AG20443 (cell line): ENCODE data around the gene CLASRP.
A peak's percentile ranks its signal among the peaks of the same experiment; 100 is the strongest.
"Not testable (repeated sequence)": the region's sequence is repeated elsewhere in the genome, so short reads cannot be mapped to it uniquely, and the experiment has no call there.

Source experiments
- DNase-seq: peaks from one replicate; pipeline ENCODE4 v3.0.0; 2012; ENCODE audit warnings: low spot score, mixed read lengths

CLASRP gene, protein sequence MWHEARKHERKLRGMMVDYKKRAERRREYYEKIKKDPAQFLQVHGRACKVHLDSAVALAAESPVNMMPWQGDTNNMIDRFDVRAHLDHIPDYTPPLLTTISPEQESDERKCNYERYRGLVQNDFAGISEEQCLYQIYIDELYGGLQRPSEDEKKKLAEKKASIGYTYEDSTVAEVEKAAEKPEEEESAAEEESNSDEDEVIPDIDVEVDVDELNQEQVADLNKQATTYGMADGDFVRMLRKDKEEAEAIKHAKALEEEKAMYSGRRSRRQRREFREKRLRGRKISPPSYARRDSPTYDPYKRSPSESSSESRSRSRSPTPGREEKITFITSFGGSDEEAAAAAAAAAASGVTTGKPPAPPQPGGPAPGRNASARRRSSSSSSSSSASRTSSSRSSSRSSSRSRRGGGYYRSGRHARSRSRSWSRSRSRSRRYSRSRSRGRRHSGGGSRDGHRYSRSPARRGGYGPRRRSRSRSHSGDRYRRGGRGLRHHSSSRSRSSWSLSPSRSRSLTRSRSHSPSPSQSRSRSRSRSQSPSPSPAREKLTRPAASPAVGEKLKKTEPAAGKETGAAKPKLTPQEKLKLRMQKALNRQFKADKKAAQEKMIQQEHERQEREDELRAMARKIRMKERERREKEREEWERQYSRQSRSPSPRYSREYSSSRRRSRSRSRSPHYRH

DNA sequence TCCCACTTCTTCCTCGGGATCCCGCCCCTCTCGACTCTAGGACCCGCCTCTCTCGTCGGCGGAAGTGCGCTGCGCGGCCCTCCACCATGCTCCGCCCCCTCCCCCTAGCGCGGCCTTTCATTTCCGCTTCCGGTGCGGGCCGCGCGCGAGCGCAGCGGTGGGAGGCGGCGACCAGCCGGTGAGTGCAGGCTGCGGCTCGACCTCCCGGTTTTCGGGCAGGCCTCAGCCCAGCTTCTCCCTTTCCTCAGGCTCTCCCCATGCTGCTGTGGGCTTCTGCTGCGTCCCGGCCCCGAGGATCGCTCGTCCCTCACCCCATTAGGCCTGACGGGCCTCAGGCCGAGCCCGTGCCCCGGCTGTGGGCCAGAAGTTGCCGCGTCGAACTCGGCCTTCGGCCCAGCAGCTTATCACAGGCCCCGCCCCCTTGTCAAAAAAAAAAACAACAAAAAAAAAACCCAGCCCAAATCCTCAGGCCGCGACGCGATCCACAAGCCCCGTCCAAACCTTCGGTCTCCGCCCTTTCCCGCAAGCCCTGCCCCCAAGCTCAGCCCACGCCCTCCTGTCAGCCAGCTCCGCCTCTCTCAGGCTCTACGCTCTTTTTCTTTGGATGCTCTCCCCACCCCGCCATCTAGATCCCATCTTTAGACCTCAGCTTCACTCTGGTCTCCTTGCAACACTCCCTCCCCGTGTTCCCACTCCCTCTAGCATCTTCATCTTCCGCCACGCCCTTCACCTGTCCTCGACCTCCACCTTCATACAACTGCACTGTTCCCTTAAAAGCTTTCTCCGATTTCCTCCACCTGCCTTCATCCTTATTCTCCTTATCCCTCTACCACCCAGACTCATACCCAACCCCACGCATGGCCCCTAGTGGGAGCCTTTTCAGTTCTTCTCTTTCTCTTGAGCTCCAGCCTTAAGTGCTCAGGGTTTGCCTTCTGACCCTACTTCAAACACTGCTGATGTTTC lies at the start of gene CLASRP:
TSS of gene CLASRP (plus strand) at position 115 of the 963 bp plus-strand sequence. CDS start 1,168 bp downstream, outside the sequence.
- peak; percentile 97 for DNase-seq

DNA sequence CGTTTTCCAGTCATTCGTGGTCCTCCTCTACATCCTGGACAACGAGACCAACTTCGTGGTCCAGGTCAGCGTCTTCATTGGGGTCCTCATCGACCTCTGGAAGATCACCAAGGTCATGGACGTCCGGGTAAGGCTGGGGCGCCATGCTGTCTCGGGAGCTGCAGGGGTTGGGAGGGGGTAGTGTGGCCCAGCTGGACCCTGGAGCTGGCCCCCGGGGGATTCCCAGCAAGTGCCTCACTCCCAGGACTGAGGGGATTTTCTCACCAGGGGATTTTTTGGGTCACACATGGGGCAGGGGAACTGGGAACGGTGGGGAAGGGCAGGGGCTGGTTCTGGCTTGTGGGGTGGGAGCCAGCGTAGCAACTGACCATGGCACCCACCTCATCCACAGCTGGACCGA lies 48.4 kb upstream of the CLASRP start:
- no peak for DNase-seq

DNA sequence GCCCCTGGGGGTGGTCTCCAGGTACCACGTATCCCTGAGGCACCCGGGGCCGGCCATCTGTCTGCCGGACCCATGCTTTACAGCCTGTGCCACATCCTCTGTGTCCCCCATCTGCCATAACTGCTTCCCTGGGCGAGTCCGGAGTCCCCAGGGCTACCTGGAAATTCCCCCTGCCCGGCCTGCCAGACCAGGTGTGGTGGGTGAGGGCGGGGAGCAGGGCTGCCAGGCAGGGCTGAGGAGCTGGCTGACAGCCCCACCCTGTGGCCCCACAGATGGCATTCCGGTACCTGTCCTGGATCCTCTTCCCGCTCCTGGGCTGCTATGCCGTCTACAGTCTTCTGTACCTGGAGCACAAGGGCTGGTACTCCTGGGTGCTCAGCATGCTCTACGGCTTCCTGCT lies 47.9 kb upstream of the CLASRP start:
- DNase-seq, result no peak

DNA sequence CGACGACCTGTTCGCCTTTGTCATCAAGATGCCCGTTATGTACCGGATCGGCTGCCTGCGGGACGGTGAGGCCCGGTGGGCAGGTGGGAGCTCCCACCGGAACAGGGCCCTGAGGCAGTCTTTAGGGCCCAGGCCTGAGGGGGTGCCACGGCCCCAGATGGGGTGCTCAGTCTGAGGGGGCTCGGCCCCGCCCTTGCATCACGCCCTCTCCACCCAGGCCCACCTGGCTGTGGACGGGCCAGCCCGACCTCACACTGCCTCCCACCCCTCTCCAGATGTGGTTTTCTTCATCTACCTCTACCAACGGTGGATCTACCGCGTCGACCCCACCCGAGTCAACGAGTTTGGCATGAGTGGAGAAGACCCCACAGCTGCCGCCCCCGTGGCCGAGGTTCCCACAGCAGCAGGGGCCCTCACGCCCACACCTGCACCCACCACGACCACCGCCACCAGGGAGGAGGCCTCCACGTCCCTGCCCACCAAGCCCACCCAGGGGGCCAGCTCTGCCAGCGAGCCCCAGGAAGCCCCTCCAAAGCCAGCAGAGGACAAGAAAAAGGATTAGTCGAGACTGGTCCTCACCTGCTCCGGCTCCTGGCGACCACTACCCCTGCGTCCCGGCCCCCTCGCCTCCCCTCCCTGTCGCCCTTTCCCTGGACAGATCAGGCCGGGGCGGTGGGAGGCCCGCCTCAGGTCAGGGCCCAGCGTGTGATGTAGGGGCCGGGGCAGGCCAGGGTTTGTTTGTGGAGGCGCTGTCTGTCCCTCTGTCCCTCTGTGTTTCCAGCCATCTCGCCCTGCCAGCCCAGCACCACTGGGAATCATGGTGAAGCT lies 46.3 kb upstream of the CLASRP start:
- no peak for DNase-seq

DNA sequence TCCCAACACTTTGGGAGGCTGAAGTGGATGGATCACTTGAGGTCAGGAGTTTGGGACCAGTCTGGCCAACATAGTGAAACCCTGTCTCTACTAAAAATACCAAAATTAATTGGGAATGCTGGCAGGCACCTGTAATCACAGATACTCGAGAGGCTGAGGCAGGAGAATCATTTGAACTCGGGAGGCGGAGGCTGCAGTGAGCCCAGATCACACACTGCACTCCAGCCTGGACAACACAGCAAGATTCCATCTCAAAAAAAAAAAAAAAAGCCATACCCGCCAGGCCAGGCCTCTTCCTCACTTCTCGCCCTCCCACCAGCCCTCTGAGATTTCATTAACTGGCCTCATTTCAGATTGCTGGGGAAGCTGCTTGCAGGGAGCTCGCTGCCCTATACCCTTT lies 45.3 kb upstream of the CLASRP start:
- DNase-seq, result no peak

- no peak for DNase-seq
Measured at GRCh38 chr19:44993926-44994537, 44.8 kb upstream of the CLASRP start.

GRCh38 chr19:44998025-44998424 lies 40.8 kb upstream of the CLASRP start:
- DNase-seq, result no peak

DNA sequence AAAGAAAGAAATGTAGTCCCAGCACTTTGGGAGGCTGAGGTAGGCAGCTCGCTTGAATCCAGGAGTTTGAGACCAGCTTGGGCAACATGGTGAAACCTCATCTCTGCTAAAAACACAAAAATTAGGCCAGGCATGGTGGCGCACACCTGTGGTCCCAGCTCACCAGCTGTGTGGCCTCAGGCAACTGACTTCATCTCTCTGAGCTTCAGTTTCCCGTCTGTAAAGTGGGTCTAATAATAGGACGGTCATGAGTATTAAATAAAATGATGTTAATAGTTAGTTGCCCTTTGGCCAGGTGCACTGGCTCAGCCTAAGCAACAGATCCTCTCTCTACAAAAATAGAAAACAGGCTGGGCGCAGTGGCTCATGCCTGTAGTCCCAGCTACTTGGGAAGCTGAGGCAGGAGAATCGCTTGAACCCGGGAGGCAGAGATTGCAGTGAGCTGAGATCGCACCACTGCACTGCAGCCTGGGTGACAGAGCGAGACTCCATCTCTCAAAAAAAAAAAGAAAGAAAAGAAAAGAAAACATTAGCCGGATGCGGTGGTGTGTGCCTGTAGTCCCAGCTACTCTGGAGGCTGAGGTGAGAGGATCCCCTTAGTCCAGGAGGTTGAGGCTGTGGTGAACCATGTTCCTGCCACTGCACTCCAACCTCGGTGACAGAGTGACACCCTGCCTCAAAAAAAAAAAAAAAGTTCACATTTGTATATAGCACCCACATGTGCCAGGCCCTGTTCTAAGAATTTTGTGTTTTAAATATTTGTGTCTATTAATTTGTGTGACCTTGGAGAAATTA lies 39.5 kb upstream of the CLASRP start:
- not testable (repeated sequence) for DNase-seq

GRCh38 chr19:45000665-45001064 lies 38.2 kb upstream of the CLASRP start:
- not testable (repeated sequence) for DNase-seq

GRCh38 chr19:45001087-45001739 lies 37.6 kb upstream of the CLASRP start, which contains the start of gene RELB:
Gene RELB, plus strand, starts transcription at chr19:45001464. Its CDS starts 116 bp downstream, at chr19:45001580.
- DNase-seq, result peak; percentile 100

- DNase-seq, result no peak
Measured at GRCh38 chr19:45003485-45003884, 35.4 kb upstream of the CLASRP start.

DNA sequence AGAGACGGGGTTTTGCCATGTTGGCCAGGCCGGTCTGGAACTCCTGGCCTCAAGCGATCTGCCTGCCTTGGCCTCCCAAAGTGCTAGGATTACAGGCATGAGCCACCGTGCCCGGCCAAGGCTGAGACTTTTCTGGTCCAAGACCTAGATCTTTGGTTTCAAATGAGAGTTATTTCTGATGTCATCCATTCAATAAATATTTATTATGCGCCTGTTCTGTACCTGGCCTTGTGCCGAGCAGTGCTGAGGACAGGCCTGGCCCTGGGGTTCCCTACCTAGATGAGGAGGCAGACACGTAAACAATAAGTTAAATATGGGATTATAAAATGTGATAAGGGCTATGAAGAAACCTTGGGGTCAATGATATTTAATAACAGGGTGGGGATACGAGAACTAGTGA lies 33.1 kb upstream of the CLASRP start:
- no peak for DNase-seq

GRCh38 chr19:45008552-45008951 lies 30.3 kb upstream of the CLASRP start:
- DNase-seq, result no peak

DNA sequence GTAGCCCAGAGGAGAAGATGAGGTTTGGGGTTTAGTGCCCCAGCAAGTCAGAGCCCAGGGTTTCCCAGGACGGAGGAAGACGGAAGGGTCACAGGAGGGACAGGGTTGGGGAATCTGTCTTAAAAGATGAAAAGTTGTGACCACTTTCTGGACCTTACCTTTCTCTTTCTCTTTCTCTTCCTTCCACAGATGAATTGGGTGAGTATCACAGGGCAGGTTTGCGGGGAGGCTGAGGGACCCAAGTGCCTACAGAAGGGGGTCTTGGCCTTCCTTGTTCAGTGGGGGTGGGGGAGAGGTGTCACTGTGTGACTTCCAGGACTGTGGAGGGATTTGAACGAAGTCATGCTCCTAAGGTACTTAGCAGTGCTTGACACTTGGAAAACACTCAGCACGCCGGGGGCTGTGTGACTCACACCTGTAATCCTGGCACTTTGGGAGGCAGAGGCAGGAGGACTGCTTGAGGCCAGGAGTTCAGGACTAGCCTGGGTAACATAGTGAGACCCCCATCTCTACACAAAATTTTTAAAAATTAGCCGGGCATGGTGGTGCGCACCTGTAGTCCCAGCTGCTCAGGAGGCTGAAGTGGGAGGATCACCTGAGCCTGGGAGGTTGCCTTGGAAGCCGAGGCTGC lies 29.1 kb upstream of the CLASRP start:
- no peak for DNase-seq

GRCh38 chr19:45010306-45010705 lies 28.5 kb upstream of the CLASRP start:
- no peak for DNase-seq

- DNase-seq, result no peak
Measured at GRCh38 chr19:45011959-45012358, 26.9 kb upstream of the CLASRP start.

DNA sequence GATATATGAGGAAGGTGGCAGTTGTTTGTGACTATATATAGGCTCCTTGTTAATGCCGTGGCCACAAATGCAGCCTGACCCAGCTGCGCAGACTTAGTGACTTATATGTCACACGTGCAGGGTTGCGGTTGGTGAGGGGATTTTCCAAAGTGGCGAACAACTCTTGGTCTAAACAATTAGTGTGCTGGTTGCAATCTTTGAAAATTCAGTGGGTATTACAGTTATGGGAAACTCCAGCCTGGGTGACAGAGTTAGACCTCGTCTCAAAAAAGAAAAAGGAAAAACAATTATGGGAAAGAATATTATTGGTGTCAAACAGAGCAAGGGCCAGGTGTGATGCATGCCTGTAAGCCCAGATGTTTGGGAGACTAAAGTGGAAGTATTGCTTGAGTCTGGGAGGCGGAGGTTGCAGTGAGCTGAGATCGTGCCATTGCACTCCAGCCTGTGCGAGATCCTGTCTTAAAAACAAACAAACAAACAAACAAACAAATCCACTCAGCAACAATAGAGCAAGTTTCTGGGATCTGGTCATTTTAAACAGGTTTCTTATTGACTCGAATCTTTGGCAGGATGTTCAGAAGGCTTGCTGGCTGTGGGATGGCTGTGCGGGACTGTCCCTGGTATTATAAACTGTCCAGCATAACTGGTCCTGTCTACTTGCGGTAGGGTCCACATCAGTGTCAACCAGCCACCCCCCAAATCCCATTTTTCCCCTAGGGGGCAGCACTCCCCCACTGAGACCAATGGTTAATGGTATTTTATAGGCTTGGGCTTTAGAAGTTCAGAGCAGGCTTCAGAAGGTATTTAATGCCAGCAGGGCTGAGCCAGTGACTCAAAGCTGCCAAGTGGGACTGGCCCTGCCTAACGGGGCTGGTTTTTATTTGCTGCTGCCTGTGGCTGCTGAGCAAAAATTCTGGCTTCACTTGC lies 22.2 kb upstream of the CLASRP start:
- peak; percentile 91 for DNase-seq

DNA sequence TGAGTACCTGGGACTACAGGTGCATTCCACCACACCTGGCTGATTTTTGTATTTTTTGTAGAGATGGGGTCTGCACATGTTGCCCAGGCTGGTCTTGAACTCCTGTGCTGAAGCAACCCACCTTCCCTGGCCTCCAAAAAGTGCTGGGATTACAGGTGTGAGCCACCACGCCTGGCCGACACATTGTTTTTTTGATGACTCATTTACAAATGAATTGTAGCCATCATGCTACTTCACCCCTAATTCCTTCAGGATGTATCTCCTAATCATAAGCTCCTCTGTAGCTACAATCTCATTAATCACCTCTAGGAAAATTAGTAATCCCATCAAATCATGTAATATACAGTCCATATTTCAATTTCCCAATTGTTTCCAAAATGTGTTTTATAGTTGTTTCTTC lies 19.7 kb upstream of the CLASRP start:
- no peak for DNase-seq
